ENCODE data around the gene CNGA2.

GRCh38 chrX:151715752-151716151 is 18.8 kb upstream of the CNGA2 start, which contains the start of gene FATE1:
- no peak for TF ChIP-seq CTCF (IDR thresholded peaks at IDR 0.05)
- no peak for TF ChIP-seq POLR2A (IDR thresholded peaks at IDR 0.05)

Data from upper lobe of left lung (tissue), 4 donors.